IMR-90 (cell line): ENCODE results near the gene FNBP1.

Experiments used
- CTCF ChIP-seq: conservative IDR thresholded peaks from 2 replicates; pipeline ENCODE4 v1.5.1; 2012; ENCODE audit warnings: mild to moderate bottlenecking, low read depth, low read length, improper control_type of control experiment
- SMC3 ChIP-seq: fragments of 150-350 bp; IDR thresholded peaks from 2 replicates; pipeline ENCODE4 v1.6.1; 2016; ENCODE audit warnings: low read depth, mild to moderate bottlenecking, antibody characterized with exemption, low read length, moderate library complexity

- TF ChIP-seq CTCF (no peak), SMC3 (no peak)
Measured at GRCh38 chr9:129934780-129935179, 108.2 kb downstream of the FNBP1 start.
